ENCODE results near the gene DNMBP.

DNA sequence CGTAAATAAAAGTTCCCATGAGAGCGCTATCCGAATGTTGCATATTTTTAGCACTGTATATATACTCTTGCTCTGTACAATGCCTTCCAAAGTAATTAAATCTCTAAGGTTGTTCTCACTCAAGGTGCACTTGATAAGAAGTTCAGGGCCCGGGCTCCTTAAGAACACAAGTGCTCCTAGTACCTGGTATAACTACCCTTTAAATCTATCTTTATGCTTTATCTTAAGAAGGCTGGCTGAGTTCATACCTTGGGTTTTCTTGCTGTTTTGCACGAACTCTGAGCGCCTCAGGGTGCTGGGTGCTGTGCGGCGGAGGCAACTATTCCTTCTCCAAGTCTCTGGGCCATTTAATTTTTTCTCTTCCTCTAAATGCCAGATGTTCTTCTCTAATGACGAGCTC lies 80.4 kb downstream of the DNMBP start:
- TF ChIP-seq, protein P1, sequence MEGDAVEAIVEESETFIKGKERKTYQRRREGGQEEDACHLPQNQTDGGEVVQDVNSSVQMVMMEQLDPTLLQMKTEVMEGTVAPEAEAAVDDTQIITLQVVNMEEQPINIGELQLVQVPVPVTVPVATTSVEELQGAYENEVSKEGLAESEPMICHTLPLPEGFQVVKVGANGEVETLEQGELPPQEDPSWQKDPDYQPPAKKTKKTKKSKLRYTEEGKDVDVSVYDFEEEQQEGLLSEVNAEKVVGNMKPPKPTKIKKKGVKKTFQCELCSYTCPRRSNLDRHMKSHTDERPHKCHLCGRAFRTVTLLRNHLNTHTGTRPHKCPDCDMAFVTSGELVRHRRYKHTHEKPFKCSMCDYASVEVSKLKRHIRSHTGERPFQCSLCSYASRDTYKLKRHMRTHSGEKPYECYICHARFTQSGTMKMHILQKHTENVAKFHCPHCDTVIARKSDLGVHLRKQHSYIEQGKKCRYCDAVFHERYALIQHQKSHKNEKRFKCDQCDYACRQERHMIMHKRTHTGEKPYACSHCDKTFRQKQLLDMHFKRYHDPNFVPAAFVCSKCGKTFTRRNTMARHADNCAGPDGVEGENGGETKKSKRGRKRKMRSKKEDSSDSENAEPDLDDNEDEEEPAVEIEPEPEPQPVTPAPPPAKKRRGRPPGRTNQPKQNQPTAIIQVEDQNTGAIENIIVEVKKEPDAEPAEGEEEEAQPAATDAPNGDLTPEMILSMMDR (IDR thresholded peaks at IDR 0.05; ENCODE audit: insufficient read depth, low read length), result no peak
- TF ChIP-seq POLR2AphosphoS5 (IDR thresholded peaks at IDR 0.05; ENCODE audit: low read depth), result no peak
- TF ChIP-seq, protein P2, sequence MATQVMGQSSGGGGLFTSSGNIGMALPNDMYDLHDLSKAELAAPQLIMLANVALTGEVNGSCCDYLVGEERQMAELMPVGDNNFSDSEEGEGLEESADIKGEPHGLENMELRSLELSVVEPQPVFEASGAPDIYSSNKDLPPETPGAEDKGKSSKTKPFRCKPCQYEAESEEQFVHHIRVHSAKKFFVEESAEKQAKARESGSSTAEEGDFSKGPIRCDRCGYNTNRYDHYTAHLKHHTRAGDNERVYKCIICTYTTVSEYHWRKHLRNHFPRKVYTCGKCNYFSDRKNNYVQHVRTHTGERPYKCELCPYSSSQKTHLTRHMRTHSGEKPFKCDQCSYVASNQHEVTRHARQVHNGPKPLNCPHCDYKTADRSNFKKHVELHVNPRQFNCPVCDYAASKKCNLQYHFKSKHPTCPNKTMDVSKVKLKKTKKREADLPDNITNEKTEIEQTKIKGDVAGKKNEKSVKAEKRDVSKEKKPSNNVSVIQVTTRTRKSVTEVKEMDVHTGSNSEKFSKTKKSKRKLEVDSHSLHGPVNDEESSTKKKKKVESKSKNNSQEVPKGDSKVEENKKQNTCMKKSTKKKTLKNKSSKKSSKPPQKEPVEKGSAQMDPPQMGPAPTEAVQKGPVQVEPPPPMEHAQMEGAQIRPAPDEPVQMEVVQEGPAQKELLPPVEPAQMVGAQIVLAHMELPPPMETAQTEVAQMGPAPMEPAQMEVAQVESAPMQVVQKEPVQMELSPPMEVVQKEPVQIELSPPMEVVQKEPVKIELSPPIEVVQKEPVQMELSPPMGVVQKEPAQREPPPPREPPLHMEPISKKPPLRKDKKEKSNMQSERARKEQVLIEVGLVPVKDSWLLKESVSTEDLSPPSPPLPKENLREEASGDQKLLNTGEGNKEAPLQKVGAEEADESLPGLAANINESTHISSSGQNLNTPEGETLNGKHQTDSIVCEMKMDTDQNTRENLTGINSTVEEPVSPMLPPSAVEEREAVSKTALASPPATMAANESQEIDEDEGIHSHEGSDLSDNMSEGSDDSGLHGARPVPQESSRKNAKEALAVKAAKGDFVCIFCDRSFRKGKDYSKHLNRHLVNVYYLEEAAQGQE (IDR thresholded peaks at IDR 0.05; ENCODE audit: insufficient replicate concordance, low read depth), result no peak

All from HL-60 (cell line).